Suprapubic skin (tissue), 4 donors: ENCODE results near the gene NR2F1-AS1. TPM values are rescaled to one million over a fixed set of nuclear protein-coding genes. Genes with fewer than 3 reads are reported as not detected.
"Not testable (repeated sequence)": the region's sequence is repeated elsewhere in the genome, so short reads cannot be mapped to it uniquely, and the experiment has no call there.

Source experiments
- DNase-seq, 2 donors: peaks; one replicate each; pipeline ENCODE4 v3.0.0-alpha.2; 2019; ENCODE audit warnings: low spot score in 2 of 2
- H3K27ac ChIP-seq: fragments of 200-600 bp; sonication (generic); one replicate; pipeline ENCODE4 v1.5.1; 2019
- H3K27me3 ChIP-seq: fragments of 200-600 bp; sonication (generic); one replicate; pipeline ENCODE4 v1.5.1; 2019
- H3K36me3 ChIP-seq: fragments of 200-600 bp; sonication (generic); one replicate; pipeline ENCODE4 v1.5.1; 2019
- H3K4me1 ChIP-seq: fragments of 200-600 bp; sonication (generic); one replicate; pipeline ENCODE4 v1.5.1; 2019
- H3K4me3 ChIP-seq: fragments of 200-600 bp; sonication (generic); one replicate; pipeline ENCODE4 v1.5.1; 2019; ENCODE audit warnings: mild to moderate bottlenecking
- H3K9me3 ChIP-seq: fragments of 200-600 bp; sonication (generic); one replicate; pipeline ENCODE4 v1.5.1; 2019
- CTCF ChIP-seq, 2 donors: fragments of 200-600 bp in 1 of 2; fragments of 450-650 bp in 1 of 2; sonication (generic) in 1 of 2; IDR thresholded peaks; one replicate each; pipeline ENCODE4 v1.5.1; 2016 to 2019; ENCODE audit warnings: antibody characterized with exemption in 2 of 2, mild to moderate bottlenecking in 1 of 2, moderate library complexity in 1 of 2
- EP300 ChIP-seq: sonication (generic); formaldehyde crosslinking; IDR thresholded peaks from one replicate; pipeline ENCODE4 v1.6.1; 2017; ENCODE audit warnings: antibody characterized with exemption
- POLR2A ChIP-seq, 2 donors: fragments of 450-650 bp; IDR thresholded peaks; one replicate each; pipeline ENCODE4 v1.6.1; 2017; ENCODE audit warnings: antibody characterized with exemption in 2 of 2, mild to moderate bottlenecking in 2 of 2, moderate library complexity in 2 of 2
- POLR2AphosphoS5 ChIP-seq, 3 donors: sonication (generic); formaldehyde crosslinking; IDR thresholded peaks; one replicate each; pipeline ENCODE4 v1.6.1; 2017; ENCODE audit warnings: antibody characterized with exemption in 3 of 3
- WGBS: methylation state at CpG from one replicate; pipeline ENCODE4 v1.1.5; 2018; 5-methylcytosine and 5-hydroxymethylcytosine counted together
- total RNA-seq, 4 donors: library from RNA; depleted of rRNA; stranded (reverse); fragments of >200 nt; gene quantifications; one replicate each; pipeline ENCODE4 v1.1.0, GENCODE V29; 2016

NR2F1-AS1 gene
- total RNA-seq, 4 donors from 2014 or later, result 0.76 to 1.4 (median 1.2) TPM

DNA sequence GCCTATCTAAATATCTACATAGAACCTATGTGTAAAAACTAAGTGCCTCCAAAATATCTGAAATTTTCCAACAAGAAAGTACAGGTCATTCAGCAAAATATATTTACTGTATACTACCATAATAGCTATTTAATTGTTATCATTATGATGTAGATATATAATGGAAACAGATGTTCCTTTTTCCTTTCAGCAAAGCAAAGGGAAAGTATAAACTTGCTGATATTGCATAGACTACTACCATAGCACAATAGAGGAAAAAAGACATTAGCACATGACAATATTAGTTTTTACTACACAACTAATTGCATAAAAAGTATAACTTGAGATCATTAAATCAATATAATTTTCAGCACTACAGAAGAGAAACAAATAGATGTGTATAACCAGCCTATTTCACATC lies 14.9 kb downstream of the NR2F1-AS1 start:
- TF ChIP-seq EP300 (no peak), CTCF (IDR thresholded peaks at IDR 0.05) (no peak), POLR2AphosphoS5 (IDR thresholded peaks at IDR 0.05) (no peak), POLR2A (IDR thresholded peaks at IDR 0.05) (no peak)
- peaks cover 8% of the 10 kb centered on the region for H3K4me1 ChIP-seq
- no peak for DNase-seq
- no peaks in the 10 kb centered on the region for H3K9me3 ChIP-seq
- no peaks in the 10 kb centered on the region for H3K36me3 ChIP-seq
- no peak overlapping the region for H3K27ac ChIP-seq
- H3K27me3 ChIP-seq, result peaks cover 29% of the 10 kb centered on the region
- H3K4me3 ChIP-seq, result no peak overlapping the region

DNA sequence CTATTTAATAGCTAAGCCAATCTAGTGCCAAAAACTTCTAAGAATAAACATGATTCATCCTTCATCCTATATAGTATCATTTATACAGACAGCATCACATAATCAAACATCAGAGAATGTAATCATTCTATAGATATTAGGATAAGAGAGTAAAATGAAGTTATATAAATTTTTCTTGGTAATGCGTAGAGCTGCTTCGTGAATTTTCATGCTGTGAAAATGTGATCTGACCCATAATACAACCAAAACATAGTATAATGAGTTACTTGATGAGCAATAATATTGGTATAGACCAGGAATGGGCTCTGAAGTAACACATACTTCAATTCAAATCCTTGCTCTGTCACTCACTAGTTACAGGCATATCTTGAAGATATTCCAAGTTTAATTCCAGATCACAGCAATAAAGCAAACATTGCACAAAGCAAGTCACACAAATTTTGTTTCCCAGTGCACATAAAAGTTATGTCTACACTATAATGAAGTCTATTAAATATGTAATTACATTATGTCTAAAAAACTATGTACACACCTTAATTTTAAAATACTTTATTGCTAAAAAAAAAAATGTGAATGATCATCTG lies 23.9 kb downstream of the NR2F1-AS1 start:
- no peak overlapping the region for H3K27ac ChIP-seq
- H3K9me3 ChIP-seq, result no peaks in the 10 kb centered on the region
- H3K27me3 ChIP-seq, result no peaks in the 10 kb centered on the region
- H3K36me3 ChIP-seq, result no peaks in the 10 kb centered on the region
- no peak for DNase-seq
- WGBS, result 93% methylated on average over 2 of the region's 2 CpGs
- H3K4me1 ChIP-seq, result no peaks in the 10 kb centered on the region
- H3K4me3 ChIP-seq, result no peak overlapping the region
- TF ChIP-seq POLR2AphosphoS5 (IDR thresholded peaks at IDR 0.05) (no peak), CTCF (IDR thresholded peaks at IDR 0.05) (no peak), POLR2A (IDR thresholded peaks at IDR 0.05) (no peak), EP300 (no peak)

DNA sequence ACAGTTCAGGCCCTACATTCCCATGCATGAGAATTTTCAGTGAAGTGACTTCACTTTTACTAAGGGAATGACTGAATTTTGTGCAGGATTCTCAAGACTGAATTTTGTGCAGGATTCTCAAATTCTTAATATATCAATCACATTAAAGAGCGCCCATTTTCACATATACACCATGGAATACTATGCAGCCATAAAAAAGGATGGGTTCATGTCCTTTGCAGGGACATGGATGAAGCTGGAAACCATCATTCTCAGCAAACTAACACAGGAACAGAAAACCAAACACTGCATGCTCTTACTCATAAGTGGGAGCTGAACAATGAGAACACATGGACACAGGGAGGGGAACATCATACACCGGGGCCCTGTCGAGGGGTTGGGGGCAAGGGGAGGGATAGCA lies 31.4 kb downstream of the NR2F1-AS1 start:
- H3K4me1 ChIP-seq, H3K27me3 ChIP-seq, H3K27ac ChIP-seq, H3K36me3 ChIP-seq, DNase-seq, H3K9me3 ChIP-seq, H3K4me3 ChIP-seq: not testable (repeated sequence)
- 96% methylated on average over 3 of the region's 3 CpGs for WGBS

GRCh38 chr5:93545872-93546271 lies 35.1 kb downstream of the NR2F1-AS1 start:
- TF ChIP-seq POLR2AphosphoS5 (IDR thresholded peaks at IDR 0.05), result no peak
- no peak for TF ChIP-seq CTCF (IDR thresholded peaks at IDR 0.05)
- TF ChIP-seq EP300, result no peak
- TF ChIP-seq POLR2A (IDR thresholded peaks at IDR 0.05), result no peak
- DNase-seq, result no peak
- Histone ChIP-seq H3K27ac (no peak overlapping the region), H3K27me3 (no peaks in the 10 kb centered on the region), H3K9me3 (no peaks in the 10 kb centered on the region), H3K36me3 (no peaks in the 10 kb centered on the region), H3K4me1 (no peaks in the 10 kb centered on the region), H3K4me3 (no peak overlapping the region)
- 78% methylated on average over 4 of the region's 4 CpGs for WGBS

DNA sequence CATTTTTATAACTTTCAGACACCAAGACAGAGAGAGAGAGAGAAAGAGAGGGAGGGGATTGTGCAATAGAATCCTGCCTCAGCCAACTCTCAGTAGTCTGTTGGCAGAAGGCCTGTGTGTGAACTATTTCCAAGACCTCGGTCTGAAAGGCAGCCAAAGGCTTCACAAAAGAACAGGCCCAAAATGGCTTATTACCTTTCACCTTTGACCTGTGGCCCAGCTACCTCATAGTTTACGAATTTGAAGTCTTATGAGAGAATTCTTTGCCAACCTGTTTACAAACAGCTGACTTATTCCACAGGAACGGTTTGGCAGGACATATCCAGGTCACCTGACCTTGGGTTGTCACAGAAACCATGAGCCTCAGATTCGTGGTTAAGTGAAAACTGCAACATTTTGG lies 48.6 kb downstream of the NR2F1-AS1 start:
- no peaks in the 10 kb centered on the region for H3K36me3 ChIP-seq
- WGBS, result 15% methylated on average over 4 of the region's 4 CpGs
- no peak overlapping the region for H3K27ac ChIP-seq
- peak in 1 of 2 donors; percentile 79 for DNase-seq
- H3K4me3 ChIP-seq, result no peak overlapping the region
- H3K4me1 ChIP-seq, result peaks cover 11% of the 10 kb centered on the region
- H3K27me3 ChIP-seq, result no peaks in the 10 kb centered on the region
- TF ChIP-seq CTCF (IDR thresholded peaks at IDR 0.05) (no peak), POLR2AphosphoS5 (IDR thresholded peaks at IDR 0.05) (peak in 2 of 3 donors; percentile 57 to 80)
- no peaks in the 10 kb centered on the region for H3K9me3 ChIP-seq

- H3K27me3 ChIP-seq, H3K36me3 ChIP-seq, H3K4me1 ChIP-seq, H3K27ac ChIP-seq, H3K9me3 ChIP-seq, DNase-seq, H3K4me3 ChIP-seq: not testable (repeated sequence)
- WGBS, result 93% methylated on average over 3 of the region's 3 CpGs
These were observed 59.2 kb downstream of the NR2F1-AS1 start for GRCh38 chr5:93521815-93522214.
